Calu3 (cell line): Measurements from ENCODE around the gene PLCG2. TPM values are rescaled to one million over a fixed set of nuclear protein-coding genes. Genes with fewer than 3 reads are reported as not detected.

Experiments
- BruUV-seq: library from RNA; stranded (reverse); fragments of 400-500 nt; replicated peaks from 2 replicates; lab custom pipeline; 2021; lab: Mats Ljungman, UMichigan
- CTCF ChIA-PET: fragments of 300-600 bp; sonication (Branson Sonifier 250); formaldehyde crosslinking; loops from one replicate; lab custom pipeline; 2022; ENCODE audit warnings: antibody characterized with exemption; lab: Charles Lee
- DNase-seq: peaks from one replicate; pipeline ENCODE4 v3.0.0; 2022
- H3K27ac Mint-ChIP-seq: one replicate; pipeline ENCODE4 v1.8.0; 2022; ENCODE audit warnings: mixed read lengths; ENCODE audit not compliant: unreplicated experiment
- H3K27me3 Mint-ChIP-seq: one replicate; pipeline ENCODE4 v1.8.0; 2022; ENCODE audit warnings: mixed read lengths; ENCODE audit not compliant: unreplicated experiment
- H3K36me3 Mint-ChIP-seq: one replicate; pipeline ENCODE4 v1.8.0; 2022; ENCODE audit warnings: mild to moderate bottlenecking, moderate library complexity, mixed read lengths; ENCODE audit not compliant: insufficient read depth, unreplicated experiment
- H3K4me1 Mint-ChIP-seq: one replicate; pipeline ENCODE4 v1.8.0; 2022; ENCODE audit warnings: mild to moderate bottlenecking, low read depth, mixed read lengths; ENCODE audit not compliant: unreplicated experiment
- H3K4me3 Mint-ChIP-seq: one replicate; pipeline ENCODE4 v1.8.0; 2022; ENCODE audit warnings: mild to moderate bottlenecking, low read depth, moderate library complexity, mixed read lengths; ENCODE audit not compliant: unreplicated experiment
- H3K9me3 Mint-ChIP-seq: one replicate; pipeline ENCODE4 v1.8.0; 2022; ENCODE audit warnings: low read depth, mixed read lengths; ENCODE audit not compliant: unreplicated experiment
- intact Hi-C: fragments of 100-400 bp; cut with micrococcal nuclease; formaldehyde crosslinking; loops from one replicate; pipeline ENCODE4 v1.10.0; 2022; ENCODE audit not compliant: unreplicated experiment
- total RNA-seq: library from RNA; stranded (reverse); gene quantifications from 2 replicates; pipeline ENCODE4 v1.2.3, GENCODE V29; 2022
- TF ChIP-seq, protein P1 (sequence below): fragments of 200-600 bp; IDR thresholded peaks from one replicate; pipeline ENCODE4 v1.8.0; 2022; ENCODE audit warnings: antibody characterized with exemption; ENCODE audit not compliant: unreplicated experiment

PLCG2 gene
- total RNA-seq, 1 experiment from 2014 or later, result 3.4 TPM

DNA sequence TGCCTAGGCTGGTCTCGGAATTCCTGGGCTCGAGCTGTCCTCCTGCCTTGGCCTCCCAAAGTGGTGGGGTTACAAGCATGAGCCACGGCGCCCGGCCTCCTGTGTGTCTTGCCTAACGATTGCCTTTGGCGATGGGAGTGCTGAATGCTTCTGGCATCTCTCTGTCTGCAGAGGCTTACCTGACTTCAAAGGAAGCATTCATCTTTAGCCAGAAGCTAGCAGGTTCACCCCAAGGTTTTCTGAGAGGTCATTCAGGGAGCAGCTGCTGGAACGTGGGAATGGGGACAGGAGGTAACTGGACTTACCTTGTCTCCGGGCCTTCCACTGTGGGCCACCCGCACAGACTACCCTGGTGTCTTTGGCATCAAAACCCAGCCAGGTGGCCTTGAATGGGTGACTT, 54.7 kb downstream of the PLCG2 start:
- H3K4me3 Mint-ChIP-seq, result no peak overlapping the region
- intact Hi-C loops, result no loop called here
- no peaks in the 10 kb centered on the region for H3K4me1 Mint-ChIP-seq
- H3K36me3 Mint-ChIP-seq, result no peaks in the 10 kb centered on the region
- H3K27ac Mint-ChIP-seq, result no peak overlapping the region
- CTCF ChIA-PET, result interaction anchor here (0.7 kb wide), 2 partner anchors 320 to 1342 kb away, joined by 3 to 7 read pairs; no protein-coding TSS in a partner anchor
- DNase-seq, result no peak
- no peaks in the 10 kb centered on the region for H3K9me3 Mint-ChIP-seq
- TF ChIP-seq, protein P1, sequence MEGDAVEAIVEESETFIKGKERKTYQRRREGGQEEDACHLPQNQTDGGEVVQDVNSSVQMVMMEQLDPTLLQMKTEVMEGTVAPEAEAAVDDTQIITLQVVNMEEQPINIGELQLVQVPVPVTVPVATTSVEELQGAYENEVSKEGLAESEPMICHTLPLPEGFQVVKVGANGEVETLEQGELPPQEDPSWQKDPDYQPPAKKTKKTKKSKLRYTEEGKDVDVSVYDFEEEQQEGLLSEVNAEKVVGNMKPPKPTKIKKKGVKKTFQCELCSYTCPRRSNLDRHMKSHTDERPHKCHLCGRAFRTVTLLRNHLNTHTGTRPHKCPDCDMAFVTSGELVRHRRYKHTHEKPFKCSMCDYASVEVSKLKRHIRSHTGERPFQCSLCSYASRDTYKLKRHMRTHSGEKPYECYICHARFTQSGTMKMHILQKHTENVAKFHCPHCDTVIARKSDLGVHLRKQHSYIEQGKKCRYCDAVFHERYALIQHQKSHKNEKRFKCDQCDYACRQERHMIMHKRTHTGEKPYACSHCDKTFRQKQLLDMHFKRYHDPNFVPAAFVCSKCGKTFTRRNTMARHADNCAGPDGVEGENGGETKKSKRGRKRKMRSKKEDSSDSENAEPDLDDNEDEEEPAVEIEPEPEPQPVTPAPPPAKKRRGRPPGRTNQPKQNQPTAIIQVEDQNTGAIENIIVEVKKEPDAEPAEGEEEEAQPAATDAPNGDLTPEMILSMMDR, result no peak
- BruUV-seq, result no TSS peak
- peaks cover 81% of the 10 kb centered on the region for H3K27me3 Mint-ChIP-seq

DNA sequence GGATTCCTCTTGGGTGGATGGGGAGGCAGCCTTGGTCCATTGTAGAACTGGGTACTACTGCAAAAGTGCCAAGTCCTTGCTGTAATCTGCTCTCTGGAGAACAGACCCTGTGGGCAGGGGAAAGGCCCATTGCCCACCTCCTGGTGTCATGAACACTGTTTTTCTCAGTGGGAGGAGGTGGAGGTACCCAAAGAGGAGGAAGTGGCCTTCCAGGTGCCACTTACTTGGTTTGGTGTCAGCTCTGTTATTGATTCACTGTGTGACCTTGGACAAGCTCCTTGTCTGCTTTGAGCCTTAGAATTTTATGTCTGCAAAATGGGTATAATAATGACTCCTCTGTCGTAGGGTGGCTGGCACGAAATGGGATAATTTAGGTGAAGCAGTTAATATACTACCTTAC, 55.8 kb downstream of the PLCG2 start:
- no TSS peak for BruUV-seq
- Mint-ChIP-seq H3K9me3 (no peaks in the 10 kb centered on the region), H3K4me1 (no peaks in the 10 kb centered on the region), H3K27me3 (peaks cover 76% of the 10 kb centered on the region), H3K27ac (no peak overlapping the region), H3K36me3 (no peaks in the 10 kb centered on the region), H3K4me3 (no peak overlapping the region)
- CTCF ChIA-PET, result no interaction called here
- TF ChIP-seq, protein P1, result no peak
- intact Hi-C loops, result no loop called here
- no peak for DNase-seq

DNA sequence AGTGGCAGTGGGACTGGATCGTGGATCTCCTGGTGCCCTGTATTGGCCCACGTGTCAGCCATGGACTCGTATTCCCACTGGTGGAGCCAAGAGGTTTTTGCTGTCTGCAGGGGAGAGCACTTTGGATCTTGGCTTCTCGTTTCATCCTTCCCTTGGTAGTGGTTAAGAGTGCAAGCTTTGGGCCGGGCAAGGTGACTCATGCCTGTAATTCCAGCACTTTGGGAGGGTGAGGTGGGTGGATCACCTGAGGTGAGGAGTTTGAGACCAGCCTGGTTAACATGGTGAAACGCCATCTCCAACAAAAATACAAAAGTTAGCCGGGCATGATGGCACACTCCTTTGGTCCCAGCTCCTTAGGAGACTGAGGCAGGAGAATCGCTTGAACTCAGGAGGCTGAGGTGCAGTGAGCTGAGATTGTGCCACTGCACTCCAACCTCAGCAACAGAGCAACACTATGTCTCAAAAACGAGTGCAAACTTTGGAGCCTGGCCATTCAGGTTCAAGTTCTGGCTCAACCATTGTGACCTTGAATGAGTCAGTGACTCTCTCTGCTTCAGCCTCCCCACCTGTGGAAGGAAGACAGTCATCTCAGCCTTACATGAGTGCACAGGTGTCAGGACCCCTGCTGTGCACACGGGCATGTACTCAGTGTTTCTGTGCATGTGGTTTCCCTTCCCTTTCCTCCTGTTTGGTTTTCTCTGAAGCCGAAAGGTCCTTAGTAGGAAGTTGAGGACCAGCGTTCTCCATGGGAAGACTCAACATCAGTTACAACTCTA, 57.4 kb downstream of the PLCG2 start:
- H3K4me3 Mint-ChIP-seq, result no peak overlapping the region
- H3K4me1 Mint-ChIP-seq, result no peaks in the 10 kb centered on the region
- no peak for DNase-seq
- CTCF ChIA-PET, result interaction anchor here (0.9 kb wide), 1 partner anchor 18 kb away, joined by 4 read pairs; no protein-coding TSS in a partner anchor
- H3K27me3 Mint-ChIP-seq, result peaks cover 68% of the 10 kb centered on the region
- intact Hi-C loops, result no loop called here
- BruUV-seq, result no TSS peak
- H3K27ac Mint-ChIP-seq, result no peak overlapping the region
- no peaks in the 10 kb centered on the region for H3K9me3 Mint-ChIP-seq
- H3K36me3 Mint-ChIP-seq, result no peaks in the 10 kb centered on the region
- TF ChIP-seq, protein P1, result no peak

DNA sequence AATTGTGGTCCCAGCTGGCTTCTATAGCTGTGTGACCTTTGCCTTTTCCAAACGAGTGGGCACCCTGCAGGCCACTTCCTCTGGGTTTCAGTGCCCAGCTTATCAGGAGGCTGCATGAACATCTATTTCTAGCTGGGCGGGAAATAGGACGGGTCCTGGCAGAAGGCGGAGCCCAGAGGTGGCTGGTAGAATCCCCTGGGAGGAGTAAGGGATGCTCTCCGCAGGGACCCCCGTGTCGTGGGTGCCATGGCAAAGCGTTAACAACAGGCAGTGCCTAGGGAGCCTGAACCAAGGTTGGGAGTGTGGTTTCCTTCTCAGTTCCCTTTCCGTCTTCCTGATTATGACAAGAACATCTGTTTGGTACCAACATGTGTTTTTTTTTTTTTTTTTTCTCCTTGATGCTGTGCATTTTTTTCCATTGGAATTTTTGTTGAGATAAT, 58.2 kb downstream of the PLCG2 start:
- no peak overlapping the region for H3K27ac Mint-ChIP-seq
- H3K27me3 Mint-ChIP-seq, result peaks cover 66% of the 10 kb centered on the region
- CTCF ChIA-PET, result interaction anchor here (0.9 kb wide), 1 partner anchor 17 kb away, joined by 4 read pairs; no protein-coding TSS in a partner anchor

More for the DNA sequence above, 58.2 kb downstream of the PLCG2 start:
- Mint-ChIP-seq H3K4me1 (no peaks in the 10 kb centered on the region), H3K4me3 (no peak overlapping the region), H3K36me3 (no peaks in the 10 kb centered on the region), H3K9me3 (no peaks in the 10 kb centered on the region)
- no peak for DNase-seq
- intact Hi-C loops, result no loop called here
- BruUV-seq, result no TSS peak
- TF ChIP-seq, protein P1, result no peak
